Midbrain (tissue), 1 donor: Measurements from ENCODE around the gene GLS.
"Not testable (repeated sequence)": the region's sequence is repeated elsewhere in the genome, so short reads cannot be mapped to it uniquely, and the experiment has no call there.

Experiments used
- DNase-seq: peaks from one replicate; lab custom pipeline; 2025; lab: John Stamatoyannopoulos, UW

Gene GLS

DNA sequence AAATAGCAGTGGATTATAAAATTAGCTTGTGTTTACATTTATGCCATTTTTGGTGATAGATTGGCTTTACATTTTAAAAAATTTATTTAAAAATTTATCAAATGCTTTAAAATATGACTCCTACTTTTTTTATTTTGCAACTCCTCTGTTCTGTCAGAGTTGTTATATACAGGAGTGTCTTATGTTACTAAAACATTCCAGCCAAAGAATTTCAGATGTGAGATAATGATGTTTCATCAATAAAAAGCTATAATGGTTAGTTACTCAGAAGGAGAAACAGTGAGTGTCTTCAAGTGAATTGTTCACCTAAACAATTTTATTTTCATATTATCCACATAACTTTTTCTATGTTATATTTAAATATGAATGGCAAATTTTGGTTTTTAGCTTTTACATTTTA, 52.7 kb downstream of the GLS start:
- no peak for DNase-seq

DNA sequence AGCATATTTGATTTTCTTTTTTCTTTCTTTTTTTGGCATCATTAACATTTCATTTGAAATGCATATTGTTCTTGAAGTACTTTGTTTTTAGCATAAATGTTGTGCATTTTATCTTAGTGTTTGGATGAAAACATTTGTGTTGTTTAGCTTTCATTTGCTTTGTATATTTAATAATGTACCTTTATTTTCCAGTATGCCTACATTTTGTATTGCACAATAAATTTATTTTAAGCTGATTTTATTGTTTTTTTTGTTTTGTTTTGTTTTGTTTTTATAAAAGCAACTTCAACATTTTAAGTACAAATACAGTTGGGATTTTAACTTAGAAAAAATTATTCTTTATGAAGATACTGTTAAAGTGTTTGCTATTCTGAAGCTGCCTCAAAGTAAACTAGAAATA, 54.4 kb downstream of the GLS start:
- DNase-seq: no peak

DNA sequence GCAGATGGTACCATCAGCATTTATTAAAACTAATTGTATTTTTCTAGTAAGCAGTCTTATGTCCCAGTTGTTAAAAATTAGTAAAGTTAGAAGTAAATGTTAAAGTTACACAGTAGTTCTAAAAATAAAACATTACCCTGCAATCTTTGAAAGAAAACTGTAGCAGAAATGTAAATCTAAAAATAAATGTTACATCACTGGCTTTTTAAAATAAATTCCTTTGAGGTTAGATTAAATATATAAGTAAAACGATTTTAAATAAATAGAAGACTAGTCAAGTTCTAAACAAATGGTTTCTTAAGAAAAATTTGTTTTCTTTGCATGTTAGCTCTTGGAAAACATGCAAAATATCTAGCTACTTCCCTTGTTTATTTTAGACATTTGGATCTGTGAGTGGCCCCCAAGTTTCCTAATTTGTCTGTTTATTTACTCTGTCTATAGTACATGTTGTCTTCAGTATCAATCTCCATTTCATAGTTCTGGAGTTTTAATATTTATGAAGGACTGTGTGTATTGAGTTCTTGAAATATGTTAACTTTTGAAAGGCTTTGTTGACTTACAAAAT, 58.2 kb downstream of the GLS start:
- DNase-seq: no peak

DNA sequence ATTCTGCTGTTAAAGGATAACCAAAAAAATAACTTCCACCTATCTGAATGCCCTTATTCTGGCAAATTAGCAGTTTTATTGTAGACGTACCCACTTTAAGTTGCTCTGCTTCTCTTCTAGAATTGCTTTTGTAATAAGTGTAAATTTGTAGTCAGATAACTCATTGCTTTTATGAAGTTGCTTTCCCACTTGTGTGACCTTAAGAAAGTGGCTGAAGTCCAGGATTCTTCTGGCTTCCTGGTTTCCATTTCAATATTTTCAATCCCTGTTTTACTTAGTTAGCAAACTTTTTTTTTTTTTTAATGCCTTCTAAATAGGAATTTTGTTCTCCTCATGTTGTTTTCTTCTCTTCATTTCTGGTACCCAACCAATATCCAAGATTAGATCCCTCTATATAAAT, 59.8 kb downstream of the GLS start:
- no peak for DNase-seq

DNA sequence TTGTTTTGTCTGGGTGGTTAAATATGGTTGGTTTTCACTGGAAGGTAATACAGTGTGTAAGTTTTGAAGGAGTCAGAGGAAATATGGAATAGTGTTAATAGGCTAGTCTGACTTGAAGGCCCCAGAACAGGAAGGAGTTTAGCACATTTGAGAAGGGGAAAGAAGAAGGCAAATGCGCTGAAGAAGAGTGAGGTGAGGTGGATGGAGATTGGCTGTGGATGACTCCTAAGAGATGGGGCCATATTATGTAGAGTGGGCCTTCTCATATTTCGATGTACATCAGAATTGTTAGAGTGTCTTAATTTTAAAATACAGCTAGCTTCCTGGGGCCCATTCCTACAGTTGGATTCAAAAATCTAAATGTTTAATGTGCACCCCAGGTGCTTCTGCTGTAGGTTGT, 61.0 kb downstream of the GLS start:
- DNase-seq: no peak

DNA sequence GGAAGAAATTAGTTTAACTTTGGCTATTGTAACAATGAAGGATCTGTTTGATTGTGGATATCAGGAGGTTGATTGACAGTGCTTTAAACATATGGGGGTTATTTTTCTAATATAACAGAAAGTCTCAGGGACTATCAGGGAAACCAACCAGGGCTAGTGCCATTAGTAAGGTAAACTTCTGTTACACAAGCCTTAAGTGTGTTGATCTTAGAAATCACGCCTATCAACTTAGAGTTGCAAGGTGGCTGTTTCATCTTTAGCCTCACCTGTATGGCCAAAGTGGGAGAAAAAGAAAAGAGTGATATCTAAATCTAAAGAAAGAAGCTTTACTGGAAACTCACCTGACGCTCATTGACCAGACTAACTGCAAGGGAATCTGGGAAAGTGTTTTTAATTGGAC, 62.1 kb downstream of the GLS start:
- DNase-seq: no peak

DNA sequence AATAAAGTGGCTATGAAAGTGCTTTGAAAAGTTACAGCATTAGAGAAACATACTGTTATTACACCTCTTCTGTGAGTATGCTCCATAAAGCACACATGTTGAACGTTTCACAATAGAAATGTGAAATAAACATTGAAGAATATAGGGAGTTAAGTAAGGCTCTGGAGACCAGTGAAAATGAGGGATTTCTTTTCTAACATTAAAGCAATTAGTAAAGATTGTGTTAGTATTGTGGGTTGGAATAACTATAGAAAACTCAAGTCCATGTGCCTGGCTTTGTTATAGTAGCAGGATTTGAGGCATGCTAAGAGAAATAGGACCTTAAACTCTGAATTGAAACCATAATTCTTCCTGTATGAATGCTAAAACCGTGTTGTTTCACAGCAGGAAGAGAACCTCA, 63.1 kb downstream of the GLS start:
- no peak for DNase-seq

DNA sequence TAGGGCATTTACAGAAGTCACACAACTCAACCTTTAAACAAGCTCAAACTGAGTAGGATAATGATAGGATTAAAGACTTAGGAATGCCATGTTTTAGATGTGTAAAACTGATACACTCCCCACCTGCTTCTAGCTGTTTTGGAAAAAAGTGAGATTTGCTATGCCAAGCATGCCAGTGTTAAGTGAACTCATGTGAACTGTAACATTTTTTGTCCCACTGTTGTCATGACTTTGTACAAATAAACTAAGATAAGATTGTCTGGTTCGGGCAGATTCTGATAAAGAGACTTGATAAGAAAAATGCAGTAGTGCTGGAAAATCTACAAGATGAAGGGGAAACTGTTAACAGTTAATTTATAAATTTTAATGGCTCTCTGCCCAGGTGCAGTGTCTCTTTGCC, 66.5 kb downstream of the GLS start:
- no peak for DNase-seq

DNA sequence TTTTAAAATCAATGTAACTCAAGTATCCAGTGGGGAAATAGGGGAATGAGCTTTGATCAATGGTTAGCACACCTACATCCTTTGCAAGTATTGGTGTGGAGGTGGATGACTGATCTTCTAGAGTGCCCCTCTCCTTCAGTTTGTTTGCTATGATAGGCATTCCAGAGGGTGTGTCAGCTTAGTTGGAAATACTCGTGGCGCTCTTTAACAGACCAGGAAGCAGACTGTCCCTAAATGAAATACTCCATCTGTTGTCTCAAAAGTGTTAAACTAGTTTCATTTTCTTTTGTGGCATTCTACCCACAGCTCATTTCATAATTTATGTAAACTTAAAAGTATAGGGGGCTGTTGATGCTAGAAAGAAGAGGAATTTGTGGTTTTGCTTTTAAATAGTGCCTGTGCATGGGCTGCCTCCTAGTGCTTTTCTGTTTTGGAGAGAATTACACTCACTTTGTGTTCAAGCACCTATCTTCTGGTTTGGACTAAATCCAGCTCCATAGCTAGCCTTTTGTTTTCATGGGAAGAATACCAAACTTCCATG, 67.2 kb downstream of the GLS start:
- DNase-seq: no peak

DNA sequence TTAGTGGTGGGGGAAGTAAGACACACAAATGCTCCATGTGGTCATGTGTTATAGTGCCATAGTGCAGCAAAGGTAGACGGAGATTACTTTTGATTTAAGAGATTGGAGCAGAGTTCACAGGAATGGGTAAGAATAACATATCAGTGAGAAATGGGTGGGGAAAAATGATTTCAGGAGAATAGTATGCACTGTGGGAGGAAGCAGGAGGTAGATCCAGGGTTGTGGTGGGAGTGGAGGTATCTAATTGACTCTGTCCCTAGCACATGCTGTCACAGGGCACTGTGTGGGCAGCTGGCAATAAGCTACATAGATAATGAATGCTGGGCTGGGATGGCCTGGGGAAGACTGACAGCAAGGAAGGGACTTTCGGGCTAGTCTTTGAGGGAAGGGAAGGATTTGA, 68.0 kb downstream of the GLS start:
- no peak for DNase-seq

DNA sequence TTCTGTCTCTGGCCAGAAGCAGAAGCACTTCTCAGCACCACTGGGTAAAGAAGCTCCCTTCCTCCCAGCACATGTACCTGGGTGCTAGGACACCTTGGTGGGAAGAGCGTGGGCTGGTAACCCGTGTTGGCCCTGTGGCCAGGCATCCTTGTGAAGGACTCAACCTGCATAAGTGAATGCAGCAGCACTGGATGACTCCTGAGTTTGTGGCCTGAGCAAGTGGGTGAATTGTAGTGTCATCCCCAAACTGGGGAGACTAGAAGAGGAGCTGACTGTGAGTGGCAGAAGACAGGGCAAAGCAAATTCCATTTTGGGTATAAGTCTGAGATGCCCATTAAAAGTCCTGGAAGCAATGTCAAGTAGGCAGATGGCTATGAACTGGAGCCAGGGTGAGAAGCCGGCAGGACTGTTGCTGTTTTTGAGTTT, 70.0 kb downstream of the GLS start:
- DNase-seq: no peak

DNA sequence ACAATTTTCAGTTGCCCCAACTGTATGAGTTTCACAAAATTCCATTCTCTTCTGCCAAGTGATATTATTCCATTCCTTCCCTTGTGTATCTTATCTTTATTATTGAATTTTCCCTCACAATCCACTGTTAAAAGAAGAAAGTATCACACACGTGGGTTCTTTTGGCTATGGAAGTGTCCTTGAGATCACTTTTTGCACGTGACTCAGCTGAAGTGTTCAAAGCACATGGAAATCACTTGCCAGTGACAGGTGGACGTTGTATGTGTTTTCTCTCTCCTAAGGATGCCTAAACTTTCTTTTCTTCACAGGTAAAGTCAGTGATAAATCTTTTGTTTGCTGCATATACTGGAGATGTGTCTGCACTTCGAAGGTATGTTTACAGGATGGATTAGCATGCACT, 72.6 kb downstream of the GLS start:
- DNase-seq: no peak

DNA sequence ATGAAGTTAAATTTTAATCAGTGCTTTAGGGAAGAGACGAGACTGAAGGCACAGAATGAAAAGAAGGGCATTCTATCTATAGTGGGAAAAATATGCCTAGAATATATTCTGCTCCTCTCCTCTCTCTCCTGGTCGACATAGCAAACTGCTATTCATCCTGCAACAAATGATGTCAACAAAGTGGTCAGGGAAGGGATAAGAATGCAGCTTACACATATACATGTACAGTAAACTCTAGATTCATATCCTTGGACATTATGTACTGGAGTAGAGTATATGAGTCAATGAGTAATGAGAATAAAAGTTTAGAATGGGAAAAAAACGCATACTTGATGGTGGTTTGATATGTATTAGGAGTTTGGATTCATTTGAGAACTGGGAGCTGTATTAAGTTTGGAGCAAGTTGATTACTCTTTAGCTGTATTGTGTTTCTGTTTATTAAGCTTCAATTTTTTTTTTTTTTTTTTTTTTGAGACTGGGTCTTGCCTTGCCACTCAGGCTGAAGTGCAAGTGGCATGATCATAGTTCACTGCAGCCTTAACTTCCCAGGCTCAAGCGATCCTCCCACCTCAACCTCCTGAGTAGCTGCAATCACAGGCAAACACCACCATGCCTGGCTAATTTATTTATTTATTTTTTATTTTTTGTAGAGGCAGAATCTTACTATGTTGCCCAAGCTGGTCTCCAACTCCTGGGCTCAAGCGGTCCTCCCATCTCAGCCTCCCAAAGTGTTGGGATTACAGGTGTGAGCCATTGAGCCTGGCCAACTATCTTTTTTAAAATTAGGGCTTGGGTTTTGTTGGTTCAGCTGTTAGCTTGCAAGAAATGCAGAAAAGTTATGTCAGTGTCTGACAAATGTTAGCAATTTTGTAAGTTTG, 79.5 kb downstream of the GLS start:
- no peak for DNase-seq

DNA sequence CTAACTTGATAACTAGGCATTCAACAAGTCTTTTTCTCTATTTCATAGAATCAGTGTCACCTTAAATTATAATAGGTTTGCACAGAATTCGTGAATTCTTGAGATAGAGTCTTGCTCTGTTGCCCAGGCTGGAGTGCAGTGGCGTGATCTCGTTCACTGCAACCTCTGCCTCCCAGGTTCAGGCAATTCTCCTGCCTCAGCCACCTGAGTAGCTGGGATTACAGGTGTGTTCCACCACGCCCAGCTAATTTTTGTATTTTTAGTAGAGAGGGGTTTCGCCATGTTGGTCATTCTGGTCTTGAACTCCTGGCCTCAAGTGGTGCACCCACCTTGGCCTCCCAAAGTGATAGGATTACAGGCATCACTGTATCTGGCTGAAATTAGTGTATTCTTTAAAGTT, 80.5 kb downstream of the GLS start:
- not testable (repeated sequence) for DNase-seq

DNA sequence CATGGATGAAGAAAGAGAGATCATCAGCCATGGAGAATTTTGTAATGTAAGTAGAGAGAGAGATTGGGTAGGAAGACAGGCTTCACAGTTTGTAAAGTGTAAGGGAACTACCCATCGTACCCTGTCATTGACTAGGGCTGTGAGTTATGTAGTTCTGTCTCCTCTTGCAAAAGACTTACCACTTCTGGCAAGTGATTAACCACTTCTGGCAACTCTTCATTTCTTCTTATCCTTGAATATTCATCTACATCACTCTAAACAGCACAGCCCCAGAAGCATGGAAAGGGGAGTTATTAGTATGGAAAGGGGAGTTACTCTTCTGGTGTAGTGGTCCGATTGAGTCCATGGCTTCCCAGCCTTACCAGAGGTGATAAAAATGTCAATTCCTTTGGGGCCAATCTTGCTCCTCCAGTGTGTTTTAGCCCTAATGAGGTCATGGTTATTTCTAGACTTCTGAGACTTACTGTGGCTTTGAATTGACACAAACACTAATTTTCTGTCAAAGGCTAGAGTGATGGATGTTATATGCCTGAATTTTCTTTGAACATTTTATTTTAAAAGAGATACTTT, 81.4 kb downstream of the GLS start:
- no peak for DNase-seq

DNA sequence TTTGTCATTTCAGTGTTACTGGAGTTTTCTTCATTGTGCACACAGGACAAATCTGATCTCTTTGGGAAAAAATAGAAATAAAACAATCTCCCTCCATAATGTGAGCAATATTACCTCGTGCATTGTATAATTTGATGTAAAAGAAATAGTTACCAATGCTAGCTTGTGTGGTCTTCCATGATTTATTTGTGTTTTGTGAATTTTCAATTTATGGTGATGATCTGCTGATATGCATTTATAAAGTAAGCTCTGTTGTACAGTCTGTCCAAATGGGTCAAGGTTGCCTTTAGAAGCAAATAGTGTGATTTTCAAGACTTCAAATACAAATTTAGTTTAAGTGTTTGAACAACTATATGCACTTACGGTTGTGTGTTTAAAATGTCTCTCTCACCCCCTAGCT, 82.5 kb downstream of the GLS start:
- DNase-seq: no peak

DNA sequence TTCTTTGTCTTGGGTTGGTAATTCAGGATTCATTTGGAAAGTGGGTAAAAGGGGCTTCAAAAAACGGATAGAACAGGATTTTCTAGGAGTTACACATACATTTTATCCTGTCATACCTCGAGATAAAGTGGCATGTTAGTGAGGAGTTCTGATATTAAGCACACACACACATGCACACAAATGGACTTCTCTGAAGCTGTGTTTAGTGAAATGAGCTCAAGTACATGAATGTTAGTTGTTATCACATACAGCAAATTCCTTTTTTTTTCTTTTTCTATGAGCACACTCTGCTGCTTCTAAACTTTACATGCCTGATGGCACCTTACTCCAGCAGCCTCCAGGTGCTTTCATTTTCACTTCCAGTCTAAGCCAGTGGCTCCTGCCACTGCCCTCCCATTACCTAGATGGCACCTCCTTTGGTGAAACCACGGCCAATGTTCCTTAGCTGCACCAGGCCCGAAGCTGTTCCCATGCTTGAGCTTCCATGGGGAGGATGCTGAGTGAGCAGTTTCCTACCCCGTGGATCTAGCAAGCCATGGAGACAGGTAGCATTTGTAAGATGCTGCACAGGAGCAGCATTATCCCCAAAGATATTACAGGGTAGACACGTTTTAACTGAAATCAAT, 83.7 kb downstream of the GLS start:
- no peak for DNase-seq

DNA sequence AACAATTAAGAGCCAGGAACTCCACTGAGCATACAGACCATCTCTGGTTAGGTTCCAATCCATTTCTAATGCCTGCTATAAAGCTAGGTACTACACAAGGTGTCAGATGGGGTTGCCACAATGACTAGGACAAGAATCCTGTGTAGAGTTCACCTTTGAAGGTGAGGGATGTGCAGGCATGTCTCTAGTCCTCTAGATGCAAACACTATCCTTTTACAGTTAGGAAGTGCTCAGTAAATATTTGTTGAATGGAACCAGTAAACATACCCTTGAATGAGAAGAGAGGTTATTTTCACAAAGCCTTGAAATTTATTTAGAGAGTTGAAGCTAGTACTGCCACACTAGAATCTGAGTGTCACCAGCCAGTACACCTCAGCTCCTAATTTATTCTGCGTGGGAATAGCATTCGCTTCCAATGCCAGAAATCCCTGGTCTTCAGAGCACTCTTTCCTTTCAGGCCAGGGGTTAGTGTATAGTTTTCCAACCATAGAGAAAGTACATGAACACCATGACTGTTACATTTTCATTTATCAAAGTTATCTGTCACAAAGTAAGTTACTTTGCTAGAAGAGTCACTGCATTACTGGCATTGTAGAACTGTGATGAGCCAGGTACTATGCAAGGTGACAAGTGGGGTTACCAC, 85.1 kb downstream of the GLS start:
- no peak for DNase-seq

DNA sequence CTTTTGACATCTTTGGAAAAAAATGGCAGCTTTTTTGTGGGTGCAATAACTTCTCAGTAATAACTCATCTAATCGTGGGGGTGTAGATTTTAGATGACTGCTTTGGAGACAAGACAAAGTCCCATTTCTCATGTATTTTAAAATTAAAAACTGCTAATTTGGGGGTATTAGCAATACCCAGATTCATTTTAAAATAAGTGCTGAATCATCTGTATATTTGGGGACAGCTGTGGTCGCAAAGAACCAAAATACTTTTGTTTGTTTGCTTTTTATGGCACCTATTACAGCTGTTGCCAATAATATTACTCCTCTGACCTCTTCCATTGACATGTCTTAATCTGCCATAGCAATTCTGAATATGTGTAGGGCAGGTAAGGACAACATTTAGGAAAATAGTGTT, 87.9 kb downstream of the GLS start:
- DNase-seq: no peak

DNA sequence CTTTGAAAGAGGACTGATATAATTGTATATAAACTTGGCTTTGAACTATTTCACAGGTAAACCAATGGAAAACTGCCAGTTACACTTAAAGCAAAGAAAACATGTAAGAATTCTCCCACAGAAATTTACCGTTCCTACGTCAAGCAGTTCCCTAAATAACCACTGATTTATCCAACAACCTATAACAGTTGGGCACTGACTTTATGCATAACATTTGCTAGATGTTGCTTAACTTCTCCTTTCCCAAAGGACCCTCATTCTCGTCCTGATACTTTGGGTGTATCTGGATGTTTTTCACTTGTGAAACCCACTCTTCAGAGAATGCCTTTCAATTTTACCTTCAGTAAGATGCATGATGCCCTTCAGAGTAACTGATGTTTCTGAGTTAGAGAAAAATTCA, 89.5 kb downstream of the GLS start:
- no peak for DNase-seq

DNA sequence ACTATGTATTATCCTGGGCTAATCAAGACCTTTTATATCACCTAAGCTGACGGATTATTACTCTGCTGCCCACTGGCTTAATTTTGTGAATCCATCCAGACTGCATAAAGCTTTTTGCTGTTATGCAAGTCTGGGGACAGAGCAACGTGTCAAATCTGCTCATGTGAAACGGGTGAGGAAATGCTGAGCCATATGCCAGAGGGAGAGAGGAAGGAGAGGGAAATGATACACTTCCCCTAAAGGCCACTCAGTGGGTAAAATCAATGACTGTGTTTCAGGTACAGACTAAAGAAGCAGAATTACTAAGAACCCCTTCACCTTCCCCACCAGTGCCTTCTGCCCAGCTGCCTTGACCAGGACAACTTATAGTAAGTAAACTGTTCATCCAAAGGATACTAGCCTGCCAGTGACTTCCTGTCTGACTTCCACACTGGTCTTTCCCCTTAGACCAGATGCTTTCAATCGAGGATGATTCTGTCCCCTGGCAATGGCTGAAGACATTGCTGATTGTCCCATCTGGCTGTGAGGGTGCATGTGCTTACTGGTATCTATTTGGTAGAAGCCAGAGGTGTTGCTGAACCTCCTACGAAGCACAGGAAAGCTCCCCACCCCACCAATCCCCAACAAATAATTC, 90.4 kb downstream of the GLS start:
- no peak for DNase-seq

DNA sequence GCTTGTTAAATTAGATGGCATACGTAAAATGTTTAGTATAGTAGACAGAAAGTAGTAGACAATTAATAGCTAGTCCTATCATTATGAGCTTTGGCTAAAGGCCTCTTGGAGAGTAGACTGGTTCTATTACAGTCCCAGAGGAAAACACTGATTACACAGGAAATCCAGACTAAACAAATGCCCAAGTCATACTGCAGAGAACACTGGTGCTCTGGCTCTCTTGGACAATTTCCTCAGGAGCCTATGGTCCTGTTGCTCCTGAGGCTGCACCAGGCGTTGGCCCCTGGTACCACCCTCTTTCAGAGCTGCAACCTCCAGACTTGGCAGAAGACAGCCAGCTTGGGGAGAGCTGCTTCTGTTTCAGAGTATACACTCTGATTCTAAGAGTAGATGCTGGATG, 91.6 kb downstream of the GLS start:
- DNase-seq: no peak
